Measurements from ENCODE around the gene CDC6. TPM values are rescaled to one million over a fixed set of nuclear protein-coding genes. Genes with fewer than 3 reads are reported as not detected.
A peak's percentile ranks its signal among the peaks of the same experiment; 100 is the strongest.

CDC6 gene
- total RNA-seq, 1 donor from 2014 or later = 4.7 TPM

DNA sequence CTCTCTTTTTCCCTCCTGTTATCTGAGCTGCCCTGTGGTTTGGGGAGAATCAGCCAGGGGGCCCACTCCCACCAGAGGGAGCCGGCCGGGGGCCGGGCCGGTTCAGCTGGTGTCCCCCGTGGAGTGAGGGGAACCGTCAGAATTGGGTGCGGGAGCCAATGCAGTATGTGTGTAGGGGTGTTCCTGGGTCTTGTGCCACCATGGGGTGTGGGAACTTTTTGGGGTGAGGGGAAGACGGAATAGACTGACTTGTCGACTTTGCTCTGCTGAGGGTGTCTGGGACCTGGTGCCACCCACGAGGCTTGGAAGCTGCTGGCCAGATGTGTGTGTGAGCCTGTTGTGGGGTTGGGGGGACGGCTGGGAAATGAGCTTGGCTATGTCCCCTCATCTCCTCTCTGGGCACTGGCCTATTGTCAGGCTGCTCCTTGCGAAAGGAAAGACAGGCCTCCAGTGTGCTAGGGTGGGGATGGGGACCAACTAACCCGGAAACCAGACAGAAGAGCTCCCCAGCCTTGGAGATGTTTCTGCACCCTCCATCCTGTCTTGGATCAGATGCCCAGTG, 31.2 kb downstream of the CDC6 start:
- TF ChIP-seq, protein P1, sequence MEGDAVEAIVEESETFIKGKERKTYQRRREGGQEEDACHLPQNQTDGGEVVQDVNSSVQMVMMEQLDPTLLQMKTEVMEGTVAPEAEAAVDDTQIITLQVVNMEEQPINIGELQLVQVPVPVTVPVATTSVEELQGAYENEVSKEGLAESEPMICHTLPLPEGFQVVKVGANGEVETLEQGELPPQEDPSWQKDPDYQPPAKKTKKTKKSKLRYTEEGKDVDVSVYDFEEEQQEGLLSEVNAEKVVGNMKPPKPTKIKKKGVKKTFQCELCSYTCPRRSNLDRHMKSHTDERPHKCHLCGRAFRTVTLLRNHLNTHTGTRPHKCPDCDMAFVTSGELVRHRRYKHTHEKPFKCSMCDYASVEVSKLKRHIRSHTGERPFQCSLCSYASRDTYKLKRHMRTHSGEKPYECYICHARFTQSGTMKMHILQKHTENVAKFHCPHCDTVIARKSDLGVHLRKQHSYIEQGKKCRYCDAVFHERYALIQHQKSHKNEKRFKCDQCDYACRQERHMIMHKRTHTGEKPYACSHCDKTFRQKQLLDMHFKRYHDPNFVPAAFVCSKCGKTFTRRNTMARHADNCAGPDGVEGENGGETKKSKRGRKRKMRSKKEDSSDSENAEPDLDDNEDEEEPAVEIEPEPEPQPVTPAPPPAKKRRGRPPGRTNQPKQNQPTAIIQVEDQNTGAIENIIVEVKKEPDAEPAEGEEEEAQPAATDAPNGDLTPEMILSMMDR (IDR thresholded peaks at IDR 0.05; ENCODE audit: partially characterized antibody, unreplicated experiment) = no peak
- H3K4me1 Mint-ChIP-seq (ENCODE audit: low read depth, unreplicated experiment) = peaks cover 42% of the 10 kb centered on the region
- H3K9me3 Mint-ChIP-seq (ENCODE audit: unreplicated experiment) = peaks cover 2% of the 10 kb centered on the region
- peaks cover 16% of the 10 kb centered on the region for H3K27me3 Mint-ChIP-seq (ENCODE audit: unreplicated experiment)
- H3K27ac Mint-ChIP-seq (ENCODE audit: unreplicated experiment) = no peak overlapping the region
- peak overlapping the region; percentile 94 for H3K4me3 Mint-ChIP-seq (ENCODE audit: unreplicated experiment)
- peak; percentile 14 for DNase-seq
- no peaks in the 10 kb centered on the region for H3K36me3 Mint-ChIP-seq (ENCODE audit: unreplicated experiment)

DNA sequence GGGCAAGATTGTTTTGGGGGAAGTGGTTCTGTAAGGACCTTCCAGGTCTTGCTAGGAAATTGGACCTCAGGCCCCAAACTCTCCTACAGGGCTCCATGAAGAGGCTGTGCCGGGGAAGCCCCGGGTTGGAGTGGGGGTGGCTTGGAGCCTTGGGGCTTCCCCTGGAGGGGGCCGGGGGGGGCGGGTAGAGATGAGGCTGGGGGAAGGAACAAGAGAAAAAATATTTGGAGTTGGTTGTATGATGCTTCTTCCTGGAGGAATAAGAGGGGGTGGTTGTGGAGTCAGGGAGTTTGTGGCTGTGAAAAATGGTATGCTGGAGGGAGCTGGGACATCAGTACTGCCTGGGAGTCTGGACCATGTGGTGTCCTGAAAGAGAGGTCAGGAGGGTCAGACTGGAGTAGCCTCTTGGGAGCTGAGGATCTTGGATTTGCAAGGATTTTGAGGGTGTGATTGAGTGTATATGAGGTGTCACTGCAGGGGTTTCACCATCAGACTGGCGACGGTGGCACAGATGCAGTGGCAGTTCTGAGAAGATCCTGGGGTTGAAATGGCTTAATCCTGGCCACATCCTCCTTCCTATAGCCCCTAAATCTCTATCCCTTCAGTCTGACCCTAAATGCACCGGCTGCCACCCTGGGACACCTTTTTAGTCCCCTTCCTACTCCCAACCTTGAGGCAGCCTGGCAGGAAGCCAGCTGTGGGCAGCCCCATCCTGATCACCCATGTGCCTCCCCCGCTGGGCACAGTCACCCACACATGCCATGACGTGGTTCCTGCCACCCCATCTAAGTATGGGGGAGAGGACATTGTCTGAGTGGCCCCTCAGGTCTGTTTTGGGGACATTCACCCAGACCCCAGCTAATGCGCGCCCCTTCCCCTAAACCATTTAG, 32.2 kb downstream of the CDC6 start:
- Mint-ChIP-seq H3K9me3 (ENCODE audit: unreplicated experiment) (peaks cover 2% of the 10 kb centered on the region), H3K27me3 (ENCODE audit: unreplicated experiment) (peaks cover 13% of the 10 kb centered on the region), H3K4me3 (ENCODE audit: unreplicated experiment) (peak overlapping the region; percentile 94), H3K36me3 (ENCODE audit: unreplicated experiment) (no peaks in the 10 kb centered on the region), H3K27ac (ENCODE audit: unreplicated experiment) (no peak overlapping the region), H3K4me1 (ENCODE audit: low read depth, unreplicated experiment) (peaks cover 38% of the 10 kb centered on the region)
- DNase-seq = peak; percentile 13
- TF ChIP-seq, protein P1 (IDR thresholded peaks at IDR 0.05; ENCODE audit: partially characterized antibody, unreplicated experiment) = no peak

DNA sequence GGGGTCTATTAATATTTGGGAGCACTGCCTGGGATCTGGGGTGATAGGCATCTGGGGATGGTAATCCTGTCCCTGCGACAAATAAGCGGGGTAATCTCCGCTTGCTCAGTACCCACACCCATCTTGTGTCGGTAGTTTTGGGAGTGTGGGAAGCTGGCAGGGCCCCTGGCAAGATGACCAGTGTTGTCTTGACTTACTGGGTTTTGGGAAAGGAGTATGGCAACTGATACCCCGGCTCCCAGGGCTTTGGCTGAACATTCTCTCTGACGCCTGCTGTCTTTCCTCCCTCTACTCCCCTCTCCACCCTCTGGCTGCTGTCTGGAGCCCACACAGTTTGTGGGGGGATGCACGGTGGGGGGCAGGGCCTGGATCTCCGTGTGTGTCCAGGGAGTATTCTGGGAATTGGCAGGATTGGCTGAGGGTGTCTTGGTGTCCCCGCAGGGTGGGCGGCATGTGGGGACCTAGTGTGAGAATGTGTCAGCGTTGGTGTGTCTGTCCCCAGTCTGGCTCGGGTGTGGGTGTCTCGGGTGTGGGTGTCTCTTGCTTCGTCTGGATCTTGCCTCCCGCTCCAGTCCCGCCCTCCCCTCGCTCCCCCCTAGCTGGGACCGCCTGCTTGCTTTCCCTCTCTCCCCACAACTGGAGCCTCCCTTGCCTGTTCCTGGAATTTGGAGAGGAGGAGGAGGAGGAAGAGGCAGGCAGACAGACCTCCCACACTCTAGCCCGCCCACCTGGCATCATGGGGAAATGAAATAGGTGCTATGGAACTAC, 33.3 kb downstream of the CDC6 start:
- Mint-ChIP-seq H3K27ac (ENCODE audit: unreplicated experiment) (no peak overlapping the region), H3K9me3 (ENCODE audit: unreplicated experiment) (peaks cover 2% of the 10 kb centered on the region), H3K27me3 (ENCODE audit: unreplicated experiment) (peaks cover 13% of the 10 kb centered on the region), H3K4me1 (ENCODE audit: low read depth, unreplicated experiment) (peaks cover 35% of the 10 kb centered on the region), H3K4me3 (ENCODE audit: unreplicated experiment) (no peak overlapping the region), H3K36me3 (ENCODE audit: unreplicated experiment) (no peaks in the 10 kb centered on the region)
- DNase-seq = no peak
- TF ChIP-seq, protein P1 (IDR thresholded peaks at IDR 0.05; ENCODE audit: partially characterized antibody, unreplicated experiment) = no peak

DNA sequence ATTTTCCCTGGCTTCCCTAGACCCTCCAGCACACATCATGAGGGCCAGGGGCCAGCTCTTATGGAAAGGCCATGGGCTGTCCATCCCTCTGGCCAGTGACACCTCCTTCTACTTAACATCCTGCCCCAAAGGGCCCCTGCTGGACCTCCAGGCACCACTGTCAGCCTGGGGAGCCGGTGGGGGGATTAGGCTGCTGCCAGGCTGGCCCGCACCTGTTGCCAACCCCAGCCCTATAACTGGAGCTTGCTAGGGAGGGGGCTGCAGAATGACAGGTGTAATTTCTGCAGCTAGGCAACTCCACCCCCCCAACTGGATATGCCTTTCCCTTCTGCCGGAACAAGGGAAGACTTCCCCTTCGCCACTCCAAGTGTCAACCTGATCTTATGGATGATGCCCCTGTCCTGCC, 33.8 kb downstream of the CDC6 start:
- Mint-ChIP-seq H3K4me1 (ENCODE audit: low read depth, unreplicated experiment) (peaks cover 35% of the 10 kb centered on the region), H3K27me3 (ENCODE audit: unreplicated experiment) (peaks cover 13% of the 10 kb centered on the region), H3K4me3 (ENCODE audit: unreplicated experiment) (no peak overlapping the region), H3K27ac (ENCODE audit: unreplicated experiment) (no peak overlapping the region), H3K36me3 (ENCODE audit: unreplicated experiment) (no peaks in the 10 kb centered on the region), H3K9me3 (ENCODE audit: unreplicated experiment) (peaks cover 2% of the 10 kb centered on the region)
- TF ChIP-seq, protein P1 (IDR thresholded peaks at IDR 0.05; ENCODE audit: partially characterized antibody, unreplicated experiment) = no peak
- no peak for DNase-seq
